SHP77 treated with DMSO at 0.1 percent for 48 hours (cell line): ENCODE results near the gene ECHDC3.
A peak's percentile ranks its signal among the peaks of the same experiment; 100 is the strongest.
"Not testable (repeated sequence)": the region's sequence is repeated elsewhere in the genome, so short reads cannot be mapped to it uniquely, and the experiment has no call there.

Experiments used
- DNase-seq: peaks from one replicate; lab custom pipeline; 2025; lab: John Stamatoyannopoulos, UW

The ECHDC3 gene

GRCh38 chr10:11716686-11717085, 25.5 kb upstream of the ECHDC3 start:
- DNase-seq = no peak

- no peak for DNase-seq
Observed at GRCh38 chr10:11719496-11720259, 22.5 kb upstream of the ECHDC3 start.

- DNase-seq = no peak
Observed at GRCh38 chr10:11720260-11720741, 21.9 kb upstream of the ECHDC3 start.

- DNase-seq = no peak
Observed at GRCh38 chr10:11721806-11722205, 20.4 kb upstream of the ECHDC3 start.

GRCh38 chr10:11723359-11723758, 18.8 kb upstream of the ECHDC3 start:
- DNase-seq = no peak

- peak; percentile 60 for DNase-seq
Observed at GRCh38 chr10:11724938-11725776, 17.0 kb upstream of the ECHDC3 start.

- peak; percentile 44 for DNase-seq
Observed at GRCh38 chr10:11725912-11726311, 16.3 kb upstream of the ECHDC3 start.

- no peak for DNase-seq
Observed at GRCh38 chr10:11727563-11727962, 14.6 kb upstream of the ECHDC3 start.

- no peak for DNase-seq
Observed at GRCh38 chr10:11728353-11728752, 13.8 kb upstream of the ECHDC3 start.

GRCh38 chr10:11729790-11730315, 12.3 kb upstream of the ECHDC3 start:
- DNase-seq = no peak

GRCh38 chr10:11730779-11731178, 11.4 kb upstream of the ECHDC3 start:
- DNase-seq = no peak

GRCh38 chr10:11736767-11737166, 5.4 kb upstream of the ECHDC3 start:
- DNase-seq = not testable (repeated sequence)

- not testable (repeated sequence) for DNase-seq
Observed at GRCh38 chr10:11737258-11738032, 4.7 kb upstream of the ECHDC3 start.

- DNase-seq = no peak
Observed at GRCh38 chr10:11740907-11741306, 1.3 kb upstream of the ECHDC3 start.

GRCh38 chr10:11741608-11742007, 574 bp upstream of the ECHDC3 start:
- DNase-seq = no peak

GRCh38 chr10:11742779-11743298, 657 bp downstream of the ECHDC3 start:
- DNase-seq = no peak

- DNase-seq = no peak
Observed at GRCh38 chr10:11743461-11744338, 1.5 kb downstream of the ECHDC3 start.

GRCh38 chr10:11745045-11745444, 2.9 kb downstream of the ECHDC3 start:
- DNase-seq = no peak

- no peak for DNase-seq
Observed at GRCh38 chr10:11746883-11747539, 4.8 kb downstream of the ECHDC3 start.

GRCh38 chr10:11748866-11749265, 6.7 kb downstream of the ECHDC3 start:
- no peak for DNase-seq
